ENCODE measurements around the gene NR2C2. TPM values are rescaled to one million over a fixed set of nuclear protein-coding genes. Genes with fewer than 3 reads are reported as not detected.

The NR2C2 gene
- total and polyA plus RNA-seq, 2 of the 13 experiments (the other 11 are each of a cell fraction or from before 2014, with no cell fraction given), result 7.8 to 11.8 TPM

GRCh38 chr3:15091575-15091974 lies 144.2 kb downstream of the NR2C2 start:
- no peak for ATAC-seq
- Histone ChIP-seq H3K4me2 (ENCODE audit: low read depth, low read length) (no peak overlapping the region), H3K9ac (ENCODE audit: insufficient read depth, low read depth, low read length) (no peak overlapping the region), H2AFZ (ENCODE audit: low read length) (no peak overlapping the region), H3K27me3 (ENCODE audit: control insufficient read depth in 1 of 2, insufficient read depth in 2 of 2, low read length in 2 of 2) (no peaks in the 10 kb centered on the region; a peak in 1 of 5 replicates), H4K20me1 (ENCODE audit: insufficient read depth, low read length) (no peaks in the 10 kb centered on the region), H3K9me3 (ENCODE audit: low read length) (no peaks in the 10 kb centered on the region), H3K27ac (ENCODE audit: extremely low read length, insufficient read depth, low read length) (no peak overlapping the region), H3K4me1 (ENCODE audit: insufficient read depth, low read length) (peaks cover 12% of the 10 kb centered on the region), H3K4me3 (replicated peaks in 1 of 3; ENCODE audit: insufficient read depth in 1 of 3, low read depth in 2 of 3, low read length in 3 of 3) (no peak overlapping the region), H3K79me2 (ENCODE audit: insufficient read depth, low read length) (no peaks in the 10 kb centered on the region), H3K36me3 (replicated peaks in 1 of 2; ENCODE audit: control insufficient read depth in 1 of 2, insufficient read depth in 2 of 2, low read length in 2 of 2) (peaks cover 13 to 36% of the 10 kb centered on the region in 2 experiments)
- no peak for TF ChIP-seq NFYB (CRISPR knock-in tag; IDR thresholded peaks at IDR 0.05)
- TF ChIP-seq PBX3 (CRISPR knock-in tag; IDR thresholded peaks at IDR 0.05; ENCODE audit: borderline replicate concordance), result no peak
- no peak for TF ChIP-seq ZC3H4 (CRISPR knock-in tag; IDR thresholded peaks at IDR 0.05; ENCODE audit: borderline replicate concordance)
- no peak for TF ChIP-seq FOXP1 (IDR thresholded peaks at IDR 0.05)
- TF ChIP-seq FOXP1 (CRISPR knock-in tag; IDR thresholded peaks at IDR 0.05), result no peak
- WGBS (ENCODE audit: low lambda C conversion rate), result 78% methylated on average over 5 of the region's 5 CpGs
- intact Hi-C loops (cut with micrococcal nuclease; ENCODE audit: unreplicated experiment) (no loop called here), in situ Hi-C loops (cut with HindIII; ENCODE audit: extremely low pct_ligation_motif_present, low pct_unique_long_range_greater_than_20kb) (no loop called here)
- ChIA-PET CTCF (ENCODE audit: low intra/inter-chr PET ratio, low total read pairs) (no interaction called here), POLR2A (interaction anchor here (1.5 kb wide), 1 partner anchor 8 kb away, joined by 4 read pairs; the partner anchor contains the start of gene RBSN)
- BruUV-seq (replicated peaks), result no TSS peak
- no peak for DNase-seq (ENCODE audit: low spot score)
- no peak for FAIRE-seq

DNA sequence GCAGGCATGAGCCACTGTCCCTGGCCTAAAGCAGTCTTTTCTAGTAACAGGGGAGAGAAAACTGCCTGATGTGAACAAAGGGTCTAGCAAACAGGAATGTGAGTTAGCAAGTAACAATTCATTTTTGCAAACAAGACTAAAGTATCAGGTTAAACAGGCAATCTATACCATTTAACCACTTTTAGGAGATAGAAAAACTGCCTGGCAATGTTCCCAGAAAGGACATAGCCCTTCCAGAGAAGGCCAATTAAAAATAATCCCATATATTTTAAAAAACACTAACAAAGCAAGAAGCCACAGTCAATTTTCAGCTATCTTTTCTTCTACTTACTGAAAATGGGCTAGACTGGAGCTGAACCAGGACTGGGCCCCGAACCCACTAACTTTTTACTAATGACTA lies 145.3 kb downstream of the NR2C2 start:
- intact Hi-C loops (cut with micrococcal nuclease; ENCODE audit: unreplicated experiment), result no loop called here
- no TSS peak for BruUV-seq (replicated peaks)
- TF ChIP-seq ZNF160 (CRISPR knock-in tag; IDR thresholded peaks at IDR 0.05) (no peak), GLMP (CRISPR knock-in tag; IDR thresholded peaks at IDR 0.05; ENCODE audit: borderline replicate concordance) (no peak), MLLT10 (CRISPR knock-in tag; IDR thresholded peaks at IDR 0.05) (no peak), ZNF20 (CRISPR knock-in tag; IDR thresholded peaks at IDR 0.05) (no peak), TCF7 (IDR thresholded peaks at IDR 0.05; ENCODE audit: low read depth) (no peak), MED8 (CRISPR knock-in tag; IDR thresholded peaks at IDR 0.05; ENCODE audit: insufficient replicate concordance) (no peak), RBAK (CRISPR knock-in tag; IDR thresholded peaks at IDR 0.05) (no peak), ZNF629 (CRISPR knock-in tag; conservative IDR thresholded peaks at IDR 0.05) (no peak), KLF12 (CRISPR knock-in tag; IDR thresholded peaks at IDR 0.05; ENCODE audit: borderline replicate concordance) (no peak), TFDP2 (CRISPR knock-in tag; IDR thresholded peaks at IDR 0.05) (no peak), ATF7-NPFF (CRISPR knock-in tag; IDR thresholded peaks at IDR 0.05; ENCODE audit: low read depth) (no peak), ZNF780A (CRISPR knock-in tag; IDR thresholded peaks at IDR 0.05) (no peak), PHF8 (CRISPR knock-in tag; IDR thresholded peaks at IDR 0.05) (no peak), ZNF274 (CRISPR knock-in tag; IDR thresholded peaks at IDR 0.05) (no peak)

More for the DNA sequence above, 145.3 kb downstream of the NR2C2 start:
- Histone ChIP-seq H3K27me3 (ENCODE audit: control insufficient read depth in 1 of 2, insufficient read depth in 2 of 2, low read length in 2 of 2) (no peaks in the 10 kb centered on the region; a peak in 1 of 5 replicates), H2AFZ (ENCODE audit: low read length) (no peak overlapping the region), H3K4me3 (replicated peaks in 1 of 3; ENCODE audit: insufficient read depth in 1 of 3, low read depth in 2 of 3, low read length in 3 of 3) (no peak overlapping the region), H3K9ac (ENCODE audit: insufficient read depth, low read depth, low read length) (no peak overlapping the region), H3K27ac (ENCODE audit: extremely low read length, insufficient read depth, low read length) (no peak overlapping the region), H3K4me1 (ENCODE audit: insufficient read depth, low read length) (peaks cover 4% of the 10 kb centered on the region), H3K79me2 (ENCODE audit: insufficient read depth, low read length) (peaks cover 6% of the 10 kb centered on the region), H4K20me1 (ENCODE audit: insufficient read depth, low read length) (no peaks in the 10 kb centered on the region), H3K36me3 (replicated peaks in 1 of 2; ENCODE audit: control insufficient read depth in 1 of 2, insufficient read depth in 2 of 2, low read length in 2 of 2) (peaks cover 13 to 33% of the 10 kb centered on the region in 2 experiments), H3K4me2 (ENCODE audit: low read depth, low read length) (no peak overlapping the region), H3K9me3 (ENCODE audit: low read length) (no peaks in the 10 kb centered on the region)
- FAIRE-seq, result no peak
- no peak for ATAC-seq
- WGBS (ENCODE audit: low lambda C conversion rate), result 89% methylated on average over 1 of the region's 1 CpG
- DNase-seq (ENCODE audit: low spot score), result no peak
- in situ Hi-C loops (cut with HindIII; ENCODE audit: extremely low pct_ligation_motif_present, low pct_unique_long_range_greater_than_20kb), result no loop called here
- ChIA-PET CTCF (ENCODE audit: low intra/inter-chr PET ratio, low total read pairs) (no interaction called here), POLR2A (no interaction called here)
